Measurements from ENCODE around the gene SPEM1. TPM values are rescaled to one million over a fixed set of nuclear protein-coding genes. Genes with fewer than 3 reads are reported as not detected.

SPEM1 gene
- polyA plus RNA-seq, 1 donor (not counting 4 experiments of a cell fraction or from before 2014, with no cell fraction given), result not detected

GRCh38 chr17:7418472-7419152 lies 1.5 kb upstream of the SPEM1 start:
- Histone ChIP-seq H3K27me3 (ENCODE audit: control insufficient read depth, extremely low read depth, insufficient read depth, low read length) (no peaks in the 10 kb centered on the region), H3K9me3 (ENCODE audit: control insufficient read depth, low read depth, low read length) (no peaks in the 10 kb centered on the region), H3K4me1 (ENCODE audit: control insufficient read depth, extremely low read depth, insufficient read depth, low read length) (peaks cover 1% of the 10 kb centered on the region), H3K4me2 (ENCODE audit: control insufficient read depth, extremely low read depth, insufficient read depth, low read depth, low read length) (no peak overlapping the region), H3K4me3 (ENCODE audit: control insufficient read depth in 2 of 3, extremely low read depth in 1 of 3, insufficient read depth in 2 of 3, low read depth in 1 of 3, low read length in 3 of 3) (no peak overlapping the region), H3K79me2 (ENCODE audit: control insufficient read depth, insufficient read depth, low read length) (no peaks in the 10 kb centered on the region), H2AFZ (ENCODE audit: control insufficient read depth, low read length) (no peak overlapping the region), H3K9ac (ENCODE audit: control insufficient read depth, extremely low read depth, insufficient read depth, low read length) (no peak overlapping the region), H3K27ac (ENCODE audit: control insufficient read depth, insufficient read depth, low read length) (no peak overlapping the region), H4K20me1 (ENCODE audit: control insufficient read depth, extremely low read depth, insufficient read depth, low read length) (no peaks in the 10 kb centered on the region), H3K36me3 (ENCODE audit: control insufficient read depth in 2 of 2, extremely low read depth in 1 of 2, insufficient read depth in 2 of 2, low read length in 2 of 2) (peaks cover 0 to 4% of the 10 kb centered on the region in 2 experiments), H3K9me1 (ENCODE audit: control insufficient read depth, extremely low read depth, insufficient read depth, low read length) (no peaks in the 10 kb centered on the region)
- no peak for TF ChIP-seq EZH2 (IDR thresholded peaks at IDR 0.05; ENCODE audit: low read length)
- TF ChIP-seq CTCF (optimal IDR thresholded peaks at IDR 0.05 in 1 of 3, IDR thresholded peaks at IDR 0.05 in 1 of 3, conservative IDR thresholded peaks at IDR 0.05 in 1 of 3; ENCODE audit: extremely low read depth in 1 of 3, insufficient read depth in 2 of 3, low read length in 3 of 3), result no peak
- no peak for DNase-seq (ENCODE audit: low read depth, low spot score)
- FAIRE-seq, result no peak
- dilution Hi-C loops (cut with MboI; ENCODE audit: extremely low pct_ligation_motif_present, low sequenced_read_pairs), result no loop called here

- dilution Hi-C loops (cut with MboI; ENCODE audit: extremely low pct_ligation_motif_present, low sequenced_read_pairs), result no loop called here
Observed at GRCh38 chr17:7421186-7421585, 1.1 kb downstream of the SPEM1 start.

More at GRCh38 chr17:7421186-7421585, 1.1 kb downstream of the SPEM1 start:
- H3K4me3 ChIP-seq (ENCODE audit: control insufficient read depth in 2 of 3, extremely low read depth in 1 of 3, insufficient read depth in 2 of 3, low read depth in 1 of 3, low read length in 3 of 3), result no peak overlapping the region
- no peaks in the 10 kb centered on the region for H3K9me3 ChIP-seq (ENCODE audit: control insufficient read depth, low read depth, low read length)
- no peaks in the 10 kb centered on the region for H3K9me1 ChIP-seq (ENCODE audit: control insufficient read depth, extremely low read depth, insufficient read depth, low read length)
- peaks cover 0 to 3% of the 10 kb centered on the region in 2 experiments for H3K36me3 ChIP-seq (ENCODE audit: control insufficient read depth in 2 of 2, extremely low read depth in 1 of 2, insufficient read depth in 2 of 2, low read length in 2 of 2)
- no peak for DNase-seq (ENCODE audit: low read depth, low spot score)
- H4K20me1 ChIP-seq (ENCODE audit: control insufficient read depth, extremely low read depth, insufficient read depth, low read length), result no peaks in the 10 kb centered on the region
- no peak overlapping the region for H3K4me2 ChIP-seq (ENCODE audit: control insufficient read depth, extremely low read depth, insufficient read depth, low read depth, low read length)
- no peaks in the 10 kb centered on the region for H3K79me2 ChIP-seq (ENCODE audit: control insufficient read depth, insufficient read depth, low read length)
- no peak overlapping the region for H3K27ac ChIP-seq (ENCODE audit: control insufficient read depth, insufficient read depth, low read length)
- no peaks in the 10 kb centered on the region for H3K4me1 ChIP-seq (ENCODE audit: control insufficient read depth, extremely low read depth, insufficient read depth, low read length)
- no peaks in the 10 kb centered on the region for H3K27me3 ChIP-seq (ENCODE audit: control insufficient read depth, extremely low read depth, insufficient read depth, low read length)
- TF ChIP-seq CTCF (optimal IDR thresholded peaks at IDR 0.05 in 1 of 3, IDR thresholded peaks at IDR 0.05 in 1 of 3, conservative IDR thresholded peaks at IDR 0.05 in 1 of 3; ENCODE audit: extremely low read depth in 1 of 3, insufficient read depth in 2 of 3, low read length in 3 of 3) (no peak), EZH2 (IDR thresholded peaks at IDR 0.05; ENCODE audit: low read length) (no peak)
- H2AFZ ChIP-seq (ENCODE audit: control insufficient read depth, low read length), result no peak overlapping the region
- FAIRE-seq, result no peak
- H3K9ac ChIP-seq (ENCODE audit: control insufficient read depth, extremely low read depth, insufficient read depth, low read length), result no peak overlapping the region

All from keratinocyte (primary cell).